NCI-H82 treated with DMSO at 0.1 percent for 48 hours (cell line): ENCODE data around the gene PCGF1.

Experiments
- DNase-seq: peaks from one replicate; lab custom pipeline; 2025; ENCODE audit not compliant: unreplicated experiment; lab: John Stamatoyannopoulos, UW

The PCGF1 gene

DNA sequence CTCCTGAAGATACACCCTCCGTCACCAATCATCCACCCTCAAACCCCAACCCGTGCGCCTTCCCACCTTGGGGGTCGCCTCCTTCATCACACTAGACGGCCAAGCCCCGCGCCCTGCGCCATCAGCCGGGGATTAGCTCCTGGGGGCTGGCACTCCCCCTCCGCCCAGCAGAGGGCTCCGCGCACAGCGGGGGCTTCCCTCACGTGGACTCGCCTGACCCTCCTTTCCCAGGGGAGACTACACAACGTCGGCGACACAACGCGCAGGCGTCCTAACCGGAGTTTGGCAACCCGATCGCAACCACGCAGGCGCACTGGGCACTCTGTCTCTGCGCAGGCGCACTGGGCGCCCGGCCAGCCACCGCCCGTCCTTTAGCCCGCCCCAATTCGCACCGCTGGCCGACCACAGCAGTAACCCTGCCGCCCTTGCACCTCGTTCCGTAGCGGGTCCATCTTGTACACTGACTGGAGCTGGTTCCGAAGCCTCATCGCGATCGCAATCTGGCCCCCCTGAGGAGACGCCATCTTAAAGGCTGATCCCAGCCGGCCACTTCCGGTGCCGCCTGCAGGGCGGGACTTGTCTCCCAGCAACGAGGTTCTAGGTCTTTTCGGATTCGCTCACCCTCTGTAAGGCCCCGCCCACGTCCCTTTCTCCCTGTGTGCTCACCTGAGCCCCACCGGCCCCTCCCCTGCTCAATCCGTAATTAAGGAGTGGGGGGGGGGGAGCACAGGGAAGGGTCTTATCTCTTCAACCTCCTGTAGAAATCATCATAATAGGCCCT, at the start of gene PCGF1:
PCGF1 (minus strand) TSS at position 551 of the 781 bp plus-strand sequence; CDS start at position 524, 27 bp downstream.
- DNase-seq, result peak; percentile 99

DNA sequence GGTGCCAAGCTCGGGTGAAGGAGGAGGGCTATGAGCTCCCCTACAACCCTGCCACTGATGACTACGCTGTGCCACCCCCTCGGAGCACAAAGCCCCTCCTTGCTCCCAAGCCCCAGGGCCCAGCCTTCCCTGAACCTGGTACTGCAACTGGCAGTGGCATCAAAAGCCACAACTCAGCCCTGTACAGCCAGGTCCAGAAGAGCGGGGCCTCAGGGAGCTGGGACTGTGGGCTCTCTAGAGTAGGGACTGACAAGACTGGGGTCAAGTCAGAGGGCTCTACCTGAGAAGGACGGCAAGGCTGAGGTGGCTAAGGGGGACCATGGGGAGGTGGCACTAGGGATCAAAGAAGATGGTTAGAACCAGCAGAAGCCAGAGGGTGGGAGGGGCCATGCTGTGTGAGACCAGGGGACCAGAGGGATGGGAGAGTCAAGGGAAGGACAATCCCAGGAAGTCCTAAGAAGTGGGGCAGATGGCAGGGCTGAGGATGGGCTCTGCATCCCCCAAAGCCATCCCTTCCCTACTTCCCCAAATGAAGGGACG, 49.4 kb upstream of the PCGF1 start:
- DNase-seq, result no peak

DNA sequence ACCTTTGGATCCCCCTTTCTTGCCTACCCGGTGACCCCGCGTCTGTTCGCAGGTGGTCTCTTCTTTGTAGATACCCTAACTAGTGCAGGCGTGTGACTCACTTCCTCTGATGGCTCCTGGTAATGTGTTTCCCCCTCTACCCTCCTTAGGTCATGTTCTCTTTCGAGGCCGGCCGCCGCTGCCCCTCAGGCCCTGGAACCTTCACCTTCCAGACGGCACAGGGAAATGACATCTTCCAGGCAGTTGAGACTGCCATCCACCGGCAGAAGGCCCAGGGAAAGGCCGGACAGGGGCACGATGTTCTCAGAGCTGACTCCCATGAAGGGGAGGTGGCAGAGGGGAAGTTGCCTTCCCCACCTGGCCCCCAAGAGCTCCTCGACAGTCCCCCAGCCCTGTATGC, 48.7 kb upstream of the PCGF1 start:
- DNase-seq, result no peak

DNA sequence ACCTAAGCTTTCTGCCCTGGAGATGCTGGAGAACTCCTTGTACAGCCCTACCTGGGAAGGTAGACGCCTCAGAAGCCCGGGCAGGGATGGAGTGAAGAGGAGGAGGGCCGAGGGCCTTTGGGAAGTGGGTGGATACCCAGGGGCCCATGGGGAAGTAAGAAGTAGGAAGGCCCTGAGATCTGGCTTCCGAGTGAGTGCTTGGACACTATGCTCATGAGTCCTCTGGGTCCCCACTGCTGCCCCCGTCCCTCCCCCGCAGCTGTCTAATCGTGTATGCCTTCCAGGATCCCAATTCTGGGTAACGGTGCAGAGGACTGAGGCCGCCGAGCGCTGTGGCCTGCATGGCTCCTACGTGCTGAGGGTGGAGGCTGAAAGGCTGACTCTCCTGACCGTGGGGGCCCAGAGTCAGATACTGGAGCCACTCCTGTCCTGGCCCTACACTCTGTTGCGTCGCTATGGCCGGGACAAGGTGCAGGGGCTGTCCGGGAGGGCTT, 48.2 kb upstream of the PCGF1 start:
- DNase-seq, result no peak

DNA sequence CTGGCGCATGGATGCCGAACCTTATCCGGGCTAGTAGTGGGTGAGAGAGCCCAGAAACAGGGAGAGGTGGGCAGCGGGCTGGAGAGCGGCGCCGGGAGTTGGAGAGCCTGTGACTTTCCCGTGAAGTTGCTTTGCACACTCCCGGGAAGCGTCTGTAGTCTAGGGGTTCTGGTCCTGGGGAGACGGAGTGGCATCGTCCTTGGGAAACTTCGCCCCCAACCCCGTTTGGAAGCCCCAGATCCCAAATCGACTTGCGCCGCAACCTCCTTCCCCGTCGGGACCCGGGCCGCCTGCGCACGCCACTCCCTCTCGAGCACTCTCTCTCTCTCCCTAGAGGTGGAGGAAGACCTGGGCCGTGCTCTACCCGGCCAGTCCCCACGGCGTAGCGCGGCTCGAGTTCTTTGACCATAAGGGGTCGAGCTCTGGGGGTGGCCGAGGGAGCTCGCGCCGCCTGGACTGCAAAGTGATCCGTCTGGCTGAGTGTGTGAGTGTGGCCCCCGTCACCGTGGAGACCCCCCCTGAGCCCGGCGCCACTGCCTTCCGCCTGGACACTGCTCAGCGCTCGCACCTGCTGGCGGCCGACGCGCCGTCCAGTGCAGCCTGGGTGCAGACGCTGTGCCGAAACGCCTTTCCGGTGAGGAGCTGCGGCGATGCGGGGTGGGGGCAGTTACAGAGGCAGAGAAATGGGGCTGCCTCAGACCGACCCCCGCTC, 47.5 kb upstream of the PCGF1 start:
- no peak for DNase-seq

DNA sequence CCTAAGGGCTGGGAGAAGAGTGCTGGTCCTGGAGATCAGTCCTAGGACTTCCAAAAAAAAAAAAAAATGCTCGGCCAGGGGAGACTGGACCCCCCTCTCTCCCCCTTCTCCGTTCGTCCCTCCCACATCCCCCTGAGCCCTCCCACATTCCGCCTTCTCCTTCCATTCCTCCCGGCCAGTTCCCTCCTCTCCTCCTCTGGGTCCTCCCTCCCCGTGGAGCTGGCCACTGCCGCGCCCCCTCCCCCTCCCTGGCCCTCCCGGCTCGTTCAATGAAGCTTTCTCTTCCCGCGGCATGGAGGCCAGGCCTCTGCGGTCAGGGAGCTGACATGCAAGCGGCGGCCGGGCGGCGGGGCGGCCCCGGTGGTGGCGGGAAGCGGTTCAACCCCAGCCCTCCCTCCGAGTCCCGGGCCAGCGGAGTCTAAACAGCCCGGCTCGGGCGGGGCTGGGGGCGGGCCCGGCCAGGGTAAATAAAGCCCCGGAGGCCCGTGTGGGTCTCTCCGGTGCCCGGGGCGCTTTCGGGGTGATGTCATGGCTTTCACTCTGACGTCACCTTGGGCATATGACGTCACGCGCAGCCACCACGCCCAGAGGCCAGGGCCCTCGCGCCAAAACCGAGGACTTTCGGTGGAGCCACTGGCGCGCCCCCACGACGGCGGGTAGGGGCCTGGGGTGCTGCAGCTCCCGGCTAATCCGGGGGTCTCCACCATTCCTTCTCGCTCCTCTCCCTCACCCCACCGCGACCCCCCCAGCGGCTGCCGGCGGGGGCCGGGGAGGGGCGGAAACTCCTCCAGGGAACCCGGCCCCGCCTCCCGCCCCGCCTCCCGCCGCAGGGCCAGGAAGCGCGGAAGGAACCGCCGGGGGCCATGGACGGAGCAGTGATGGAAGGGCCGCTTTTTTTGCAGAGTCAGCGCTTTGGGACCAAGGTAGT, 46.7 kb upstream of the PCGF1 start, which contains the start of the genes DOK1 and LOXL3:
DOK1 (plus strand) TSS at position 829 of the 928 bp plus-strand sequence; CDS start at position 864, 35 bp downstream.
LOXL3 (minus strand) TSS at position 51 of the 928 bp plus-strand sequence. CDS start 1,308 bp downstream, outside the sequence.
- peak; percentile 53 for DNase-seq

DNA sequence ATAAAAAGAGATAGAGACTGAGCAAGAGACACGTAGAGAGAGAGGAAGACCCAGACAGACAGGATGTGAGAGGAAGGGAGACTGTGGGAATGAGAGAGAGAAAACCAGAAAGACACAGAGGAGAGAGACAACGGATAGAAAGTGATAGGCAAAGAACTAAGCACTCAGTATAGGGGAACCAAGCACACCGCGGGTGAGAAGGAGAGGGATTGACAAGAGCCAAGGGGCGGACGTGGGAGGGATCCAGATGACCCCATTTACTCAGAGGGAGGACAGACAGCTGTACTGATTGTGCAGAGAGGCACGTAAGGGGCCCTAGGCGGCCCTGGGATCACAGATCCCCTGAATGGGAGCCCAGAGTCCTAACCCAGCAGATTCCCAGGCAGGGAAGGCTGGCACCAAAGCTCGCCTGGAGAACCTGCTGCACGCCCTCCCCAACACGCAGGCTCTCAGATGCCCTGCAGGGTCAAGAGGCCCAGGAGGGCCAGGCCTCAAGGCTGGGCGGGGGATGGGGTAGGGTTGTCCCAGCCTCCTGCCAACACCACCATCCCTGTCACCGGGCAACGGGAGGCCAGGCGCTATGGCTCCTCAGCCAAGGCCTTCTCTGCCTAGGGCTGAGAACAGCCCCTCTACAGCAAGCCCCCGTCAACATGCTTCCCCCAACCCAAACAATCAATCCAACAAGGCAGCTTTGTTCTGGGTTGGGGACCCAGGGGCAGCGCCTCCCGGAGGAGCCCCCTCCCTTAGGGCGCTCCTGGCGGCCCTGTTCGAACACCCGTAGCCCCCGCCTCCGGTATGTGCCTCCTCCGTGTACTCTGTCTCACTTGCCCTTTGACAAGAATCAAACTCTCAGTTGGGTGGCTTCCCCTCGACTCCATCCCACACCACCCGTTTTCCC, 45.7 kb upstream of the PCGF1 start:
- DNase-seq, result no peak

DNA sequence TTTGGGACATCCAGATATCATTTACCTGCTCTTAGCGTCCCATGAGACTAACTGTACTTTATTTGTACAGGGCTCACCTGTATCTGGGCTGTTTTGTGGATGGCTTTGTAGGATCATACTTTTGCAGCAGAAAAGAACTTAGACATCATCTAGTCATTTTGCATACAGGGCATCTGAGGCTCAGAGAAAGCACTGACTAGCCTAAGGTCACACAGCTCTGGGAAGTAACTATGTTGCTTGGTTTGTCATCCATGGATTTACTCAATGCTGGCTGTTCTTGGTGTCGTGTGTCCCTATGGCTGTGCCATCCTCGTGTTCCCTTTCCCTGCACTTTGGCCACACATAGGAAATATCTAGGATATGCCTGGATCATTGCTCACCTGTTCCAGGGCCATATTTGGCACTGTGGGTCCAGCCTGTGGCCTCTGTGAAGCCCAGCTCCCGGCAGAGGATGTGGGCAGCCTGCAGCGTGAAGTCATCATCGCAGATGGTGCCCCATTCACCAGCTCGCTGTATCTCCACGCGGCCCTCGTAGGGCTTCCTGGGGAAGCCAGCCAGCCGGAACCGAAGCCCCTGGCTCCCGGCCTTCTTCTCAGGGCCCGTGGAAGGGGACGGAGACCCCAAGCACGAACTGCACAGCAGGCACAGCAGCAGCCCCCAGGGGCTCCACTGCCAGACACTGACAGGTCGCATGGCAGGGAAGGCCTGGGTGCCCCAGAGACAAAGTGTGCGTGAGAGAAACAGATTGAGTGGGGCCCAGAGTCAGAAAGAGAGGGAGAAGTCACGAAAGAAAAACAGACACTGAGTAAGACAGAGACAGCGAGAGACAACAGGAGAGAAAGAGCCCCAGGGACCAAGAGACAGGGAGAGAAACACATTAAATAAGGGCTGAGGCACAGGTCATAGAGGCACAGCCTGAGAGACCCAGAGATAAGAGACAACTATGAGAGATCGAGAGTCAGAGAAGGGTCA, 44.7 kb upstream of the PCGF1 start:
- no peak for DNase-seq

DNA sequence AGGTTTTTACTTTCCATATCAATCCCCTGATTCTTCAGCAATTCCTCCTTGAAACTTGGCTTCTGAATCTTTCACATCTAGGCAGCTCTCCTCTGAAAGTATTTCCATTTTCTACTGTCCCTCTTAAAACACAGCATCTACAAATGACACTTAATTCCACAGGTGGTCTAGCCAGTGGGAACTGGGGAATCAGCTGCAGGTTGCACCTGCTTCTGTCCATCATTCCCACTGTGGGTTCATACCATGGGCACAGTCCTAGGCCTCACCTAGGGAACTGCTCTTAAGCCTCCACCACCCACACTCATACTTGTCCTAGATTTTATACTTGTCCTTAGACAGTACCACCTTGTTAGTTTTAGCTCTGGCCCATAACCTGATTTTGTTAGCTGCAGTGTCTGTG, 44.0 kb upstream of the PCGF1 start:
- no peak for DNase-seq

DNA sequence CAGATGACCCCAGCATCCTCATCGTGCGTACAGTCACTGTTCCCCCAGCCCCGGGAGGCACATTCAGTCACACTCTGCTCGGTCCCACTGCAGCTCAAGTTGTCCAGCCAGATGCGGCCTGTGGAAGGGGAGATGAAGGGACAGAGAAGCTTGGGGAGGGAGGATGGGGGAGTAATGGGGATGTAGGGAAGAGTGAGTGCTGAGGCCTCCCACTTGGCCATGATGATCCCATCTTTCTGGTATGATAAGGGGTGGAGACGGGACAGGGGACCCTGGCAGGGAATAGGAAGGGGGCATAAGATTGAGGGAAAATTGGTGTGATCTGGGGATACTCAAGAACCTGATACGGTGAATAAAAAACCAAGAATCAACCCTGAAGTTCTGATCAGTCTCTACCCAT, 42.7 kb upstream of the PCGF1 start:
- DNase-seq, result no peak

DNA sequence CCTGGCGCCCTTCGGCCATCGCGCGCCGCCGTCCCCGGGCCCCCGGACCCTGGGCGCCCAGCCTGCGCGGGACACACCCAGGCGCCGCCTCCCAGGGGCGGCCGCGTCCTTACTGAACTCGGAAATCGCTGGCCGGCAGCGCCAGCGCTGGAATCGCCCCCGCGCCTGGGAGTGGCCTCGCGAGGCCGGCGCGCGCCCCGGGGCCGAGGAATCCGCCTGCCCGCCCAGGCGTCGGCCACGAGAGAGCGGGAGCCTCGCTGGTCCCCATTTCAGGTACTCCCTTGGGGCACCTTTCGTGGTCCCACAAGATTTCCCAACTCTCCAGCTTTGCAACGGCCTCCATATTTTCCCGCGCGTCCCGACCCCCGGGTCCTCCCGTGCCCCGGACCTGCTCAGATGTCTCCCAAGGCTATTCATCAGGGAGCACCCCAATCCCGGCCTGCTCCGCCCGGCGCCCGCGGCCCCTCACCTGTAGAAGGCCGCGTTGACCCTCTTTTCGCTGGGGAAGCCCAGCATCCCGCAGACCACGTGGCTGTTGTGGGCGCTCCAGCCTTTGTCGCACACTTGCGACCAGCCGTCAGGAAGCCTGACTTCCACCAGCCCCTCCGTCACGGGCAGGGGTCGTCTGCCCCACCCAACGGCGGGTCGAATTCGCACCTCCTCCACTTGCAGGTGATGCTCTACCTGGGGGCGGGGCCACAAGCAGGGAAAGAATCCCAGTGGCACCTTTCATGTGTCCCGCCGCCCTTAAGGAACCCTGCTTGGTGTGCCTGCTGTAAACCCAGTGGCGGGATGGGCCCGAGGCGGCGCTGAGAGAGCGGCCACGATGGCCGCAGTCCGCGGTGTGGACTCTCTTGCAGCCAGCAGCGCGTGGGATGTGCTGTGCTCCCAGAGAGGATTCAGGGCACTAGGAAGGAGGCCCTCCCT, 41.7 kb upstream of the PCGF1 start:
- DNase-seq, result no peak

DNA sequence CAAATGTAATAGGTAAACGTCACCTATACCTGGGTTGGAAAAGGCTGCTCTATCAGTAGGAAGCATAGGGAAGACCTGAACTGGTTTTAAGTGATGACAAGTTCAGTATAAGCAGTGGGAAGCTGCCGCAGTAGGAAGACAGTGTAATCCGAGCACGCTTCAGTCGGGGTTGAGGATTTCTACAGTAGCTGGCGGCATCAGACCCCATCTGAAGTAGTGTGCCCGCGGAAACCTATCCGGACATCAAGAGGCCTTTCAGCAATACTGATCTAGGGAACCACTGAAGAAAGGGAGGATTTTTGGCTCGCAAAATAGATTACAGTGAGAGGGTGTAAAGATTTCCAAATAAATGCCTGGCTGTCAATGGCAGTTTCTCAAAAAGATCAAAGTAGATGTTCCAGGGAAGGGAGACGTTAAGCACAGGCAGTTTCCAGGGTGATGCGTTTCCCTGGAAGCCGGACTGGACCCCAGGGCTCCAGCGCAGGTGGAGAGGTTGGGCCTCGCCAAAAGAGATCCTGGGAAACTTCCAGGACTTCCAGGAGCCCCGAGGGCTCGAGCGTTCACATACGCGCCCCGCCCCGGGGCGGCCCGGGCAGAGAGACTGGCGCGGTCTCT, 40.9 kb upstream of the PCGF1 start:
- peak; percentile 81 for DNase-seq

DNA sequence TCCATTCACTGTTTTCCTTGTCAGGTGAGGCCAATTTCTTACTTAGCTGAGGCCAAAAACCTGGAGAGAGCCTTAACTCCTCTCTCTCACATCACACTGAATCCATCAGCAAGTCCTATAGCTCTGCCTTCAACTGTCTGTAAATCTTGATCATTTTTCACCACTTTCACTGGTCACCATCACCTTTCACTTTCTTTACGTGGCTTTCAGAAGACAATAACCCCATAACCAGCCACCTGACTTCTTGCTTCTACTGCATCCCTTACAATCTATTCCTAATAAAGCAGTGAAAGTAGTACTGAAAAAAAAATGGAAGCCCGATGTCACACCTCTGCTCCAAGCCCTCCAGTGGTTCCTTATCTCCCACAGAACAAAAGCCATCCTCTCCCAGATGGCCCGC, 38.5 kb upstream of the PCGF1 start:
- no peak for DNase-seq

DNA sequence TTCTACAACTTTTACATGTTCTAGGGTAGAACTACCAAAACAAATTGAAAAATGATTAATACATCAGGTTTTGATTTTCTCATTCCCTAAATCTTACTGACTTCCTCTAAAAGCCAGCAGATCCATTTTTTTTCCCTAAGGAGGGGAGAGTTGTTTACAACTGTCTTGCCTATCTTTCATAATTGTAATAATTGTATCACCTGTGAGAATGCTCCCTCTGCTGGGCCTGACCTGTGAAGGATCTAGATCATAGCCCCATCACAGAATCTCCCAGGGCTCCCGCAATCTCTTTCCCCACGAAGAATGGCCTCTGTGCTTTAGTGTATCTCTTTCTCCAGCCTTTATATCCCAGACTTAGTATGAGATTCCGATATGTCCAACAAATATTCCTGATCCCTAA, 37.1 kb upstream of the PCGF1 start:
- no peak for DNase-seq

DNA sequence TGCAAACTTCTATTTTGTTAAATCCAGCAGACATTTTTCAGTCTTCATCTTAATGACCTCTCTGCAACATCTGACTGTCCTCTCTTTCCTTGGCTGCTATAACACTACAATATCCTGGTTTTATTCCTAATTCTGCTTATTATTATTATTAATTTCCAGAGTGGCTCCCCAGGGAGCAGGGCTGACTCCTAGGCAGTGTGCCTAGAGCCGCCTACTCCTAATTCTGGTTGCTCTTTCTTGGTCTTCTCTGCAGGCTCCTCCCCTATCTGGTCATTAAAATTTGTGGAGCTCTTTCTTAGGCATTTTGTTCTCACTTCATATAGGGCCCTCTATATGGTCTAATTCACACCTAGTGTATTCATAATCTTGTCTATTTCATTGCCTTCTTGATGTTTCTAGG, 35.5 kb upstream of the PCGF1 start:
- DNase-seq, result no peak

DNA sequence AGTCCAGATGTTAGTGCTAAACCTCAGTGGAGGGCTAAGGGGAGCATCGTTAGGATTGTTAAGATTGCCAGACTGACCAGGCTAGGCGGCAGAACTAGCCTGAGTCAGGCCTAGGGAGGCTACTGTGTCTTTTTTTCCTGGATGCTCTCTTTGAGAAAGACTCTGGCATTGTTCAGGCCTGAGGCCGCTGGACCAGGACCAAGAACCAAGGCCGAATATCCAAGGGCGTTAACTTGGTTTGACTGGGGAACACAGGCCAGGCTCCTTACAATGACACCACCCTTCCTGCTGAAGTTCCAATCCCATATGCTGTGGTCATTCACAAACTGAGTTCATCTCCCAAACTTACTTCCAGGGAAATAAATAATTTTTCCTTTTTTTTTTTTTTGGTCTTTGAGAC, 32.8 kb upstream of the PCGF1 start:
- DNase-seq, result no peak

DNA sequence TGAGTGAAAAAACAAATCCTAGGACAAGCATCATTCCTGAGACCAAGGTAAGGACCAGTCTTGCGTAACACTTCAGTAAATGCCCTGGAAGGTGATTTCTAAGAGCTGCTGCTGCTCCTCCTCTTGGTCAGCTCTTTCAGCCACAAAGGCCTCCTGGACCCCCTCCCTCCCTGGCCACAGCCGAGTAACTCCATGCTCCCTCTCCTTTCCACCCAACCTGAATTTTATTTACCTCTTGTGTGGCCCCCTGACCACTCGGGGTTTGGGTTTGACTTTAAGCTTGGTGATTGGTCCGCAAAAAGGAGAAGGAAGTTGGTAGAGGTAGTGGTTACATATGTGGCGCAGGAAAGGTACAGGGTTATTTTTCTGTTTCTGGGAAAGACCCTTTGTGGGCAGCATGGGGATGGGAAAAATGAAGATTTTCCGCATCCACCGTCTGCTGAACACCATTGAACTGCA, 31.4 kb upstream of the PCGF1 start:
- DNase-seq, result no peak
